ENCODE data around the gene ICAM1.
"Not testable (repeated sequence)": the region's sequence is repeated elsewhere in the genome, so short reads cannot be mapped to it uniquely, and the experiment has no call there.

The ICAM1 gene

DNA sequence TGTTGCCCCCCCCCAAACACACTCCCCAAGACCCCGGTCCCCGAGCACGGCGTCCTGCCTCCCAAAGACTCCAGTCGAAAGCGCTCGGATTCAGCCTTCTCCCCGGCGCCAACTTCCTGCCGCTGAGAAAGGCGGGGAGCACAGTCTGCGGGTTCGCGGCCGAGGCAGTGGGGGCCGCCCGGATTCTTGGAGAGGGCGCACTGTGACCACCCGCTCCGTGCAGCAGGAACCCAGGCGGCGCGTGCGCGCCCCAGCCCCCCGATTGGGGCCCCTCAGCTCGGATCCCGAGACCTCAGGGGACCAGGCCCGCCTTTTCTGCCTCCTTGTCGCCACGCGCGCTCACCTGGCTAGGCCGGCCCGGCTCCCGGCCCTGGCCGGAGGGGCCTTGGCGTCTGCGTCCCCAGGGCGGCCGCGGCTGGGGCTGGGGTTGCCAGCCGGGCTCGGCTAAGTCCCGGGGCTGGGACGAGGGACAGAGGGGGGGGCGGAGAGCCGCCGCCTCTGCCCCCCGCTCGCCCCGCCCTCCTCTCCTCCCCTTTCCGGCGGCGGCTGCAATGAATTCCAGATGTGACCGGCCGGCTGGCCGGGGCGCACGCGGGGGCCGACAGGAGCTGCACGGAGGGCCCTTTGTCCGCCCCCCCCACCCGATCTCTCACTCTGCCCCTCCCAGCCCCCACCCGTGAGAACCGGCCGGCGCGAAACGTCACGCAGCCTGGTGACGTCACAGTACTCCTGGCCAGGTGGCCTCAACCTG, 39.9 kb upstream of the ICAM1 start, which contains the start of gene S1PR2:
Gene S1PR2, minus strand, starts transcription at position 471 of the 751 bp plus-strand sequence. CDS start 6,426 bp downstream, outside the sequence.
- Histone ChIP-seq H3K4me1 (ENCODE audit: control insufficient read depth, insufficient read depth, low read length) (peaks cover 2% of the 10 kb centered on the region), H3K27me3 (ENCODE audit: control insufficient read depth, insufficient read depth, low read length) (no peaks in the 10 kb centered on the region), H3K9me3 (ENCODE audit: control insufficient read depth, insufficient read depth, low read length) (no peaks in the 10 kb centered on the region), H3K36me3 (ENCODE audit: control insufficient read depth, insufficient read depth, low read length) (no peaks in the 10 kb centered on the region), H3K4me3 (ENCODE audit: low read depth, low read length) (peak within 1 kb of the TSS; percentile 75), H3K9ac (ENCODE audit: low read depth, low read length) (peak within 1 kb of the TSS; percentile 60)

DNA sequence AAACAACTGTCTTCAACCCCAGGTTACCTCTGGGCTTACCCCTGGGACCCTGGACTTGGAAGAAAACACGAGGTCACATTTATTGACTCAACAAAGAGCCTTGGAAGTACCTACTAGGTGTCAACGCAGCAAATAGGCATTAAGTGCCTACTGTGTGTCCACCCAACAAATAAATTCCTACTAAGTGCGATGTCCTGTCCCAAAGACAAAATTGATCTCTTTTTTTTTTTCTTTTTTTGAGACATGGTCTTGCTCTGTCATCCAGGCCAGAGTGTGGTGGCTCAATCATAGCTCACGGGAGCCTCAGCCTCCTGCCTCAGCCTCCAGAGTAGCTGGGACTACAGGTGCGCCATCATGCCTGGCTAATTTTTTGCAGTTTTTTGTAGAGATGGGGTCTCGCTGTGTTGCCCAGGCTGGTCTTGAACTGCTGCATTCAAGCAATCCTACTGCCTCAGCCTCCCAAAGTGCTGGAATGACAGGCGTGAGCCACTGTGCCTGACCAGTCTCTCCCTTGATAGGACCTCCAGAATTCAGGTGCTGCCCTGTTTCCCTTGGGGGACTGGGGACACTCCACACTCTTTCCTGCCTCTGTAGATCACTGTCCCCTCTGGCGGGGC, 39.2 kb upstream of the ICAM1 start:
- Histone ChIP-seq H3K36me3 (ENCODE audit: control insufficient read depth, insufficient read depth, low read length) (no peaks in the 10 kb centered on the region), H3K4me3 (ENCODE audit: low read depth, low read length) (peak overlapping the region; percentile 39), H3K9me3 (ENCODE audit: control insufficient read depth, insufficient read depth, low read length) (no peaks in the 10 kb centered on the region), H3K9ac (ENCODE audit: low read depth, low read length) (peak overlapping the region; percentile 54), H3K4me1 (ENCODE audit: control insufficient read depth, insufficient read depth, low read length) (peaks cover 5% of the 10 kb centered on the region), H3K27me3 (ENCODE audit: control insufficient read depth, insufficient read depth, low read length) (no peaks in the 10 kb centered on the region)

DNA sequence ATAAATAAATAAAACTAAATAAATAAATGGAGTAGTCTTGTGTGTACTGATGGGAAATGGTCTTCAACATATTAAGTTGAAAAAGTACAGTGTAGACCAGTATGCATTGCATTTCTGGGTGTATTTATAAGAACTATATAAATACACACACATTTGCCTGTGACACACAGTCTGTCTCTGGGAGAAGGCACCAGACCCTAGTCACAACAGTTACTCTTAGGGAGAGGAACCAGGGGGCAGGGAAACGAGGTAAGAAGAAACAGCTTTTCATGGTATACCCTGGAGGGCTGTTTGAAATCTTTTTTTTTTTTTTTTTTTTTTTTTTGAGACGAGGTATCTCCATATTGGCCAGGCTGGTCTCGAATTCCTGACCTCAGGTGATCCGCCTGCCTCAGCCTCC, 37.0 kb upstream of the ICAM1 start:
- H3K4me3 ChIP-seq (ENCODE audit: low read depth, low read length) = no peak overlapping the region
- no peaks in the 10 kb centered on the region for H3K36me3 ChIP-seq (ENCODE audit: control insufficient read depth, insufficient read depth, low read length)
- no peaks in the 10 kb centered on the region for H3K27me3 ChIP-seq (ENCODE audit: control insufficient read depth, insufficient read depth, low read length)
- H3K9me3 ChIP-seq (ENCODE audit: control insufficient read depth, insufficient read depth, low read length) = no peaks in the 10 kb centered on the region
- peaks cover 5% of the 10 kb centered on the region for H3K4me1 ChIP-seq (ENCODE audit: control insufficient read depth, insufficient read depth, low read length)
- H3K9ac ChIP-seq (ENCODE audit: low read depth, low read length) = no peak overlapping the region

DNA sequence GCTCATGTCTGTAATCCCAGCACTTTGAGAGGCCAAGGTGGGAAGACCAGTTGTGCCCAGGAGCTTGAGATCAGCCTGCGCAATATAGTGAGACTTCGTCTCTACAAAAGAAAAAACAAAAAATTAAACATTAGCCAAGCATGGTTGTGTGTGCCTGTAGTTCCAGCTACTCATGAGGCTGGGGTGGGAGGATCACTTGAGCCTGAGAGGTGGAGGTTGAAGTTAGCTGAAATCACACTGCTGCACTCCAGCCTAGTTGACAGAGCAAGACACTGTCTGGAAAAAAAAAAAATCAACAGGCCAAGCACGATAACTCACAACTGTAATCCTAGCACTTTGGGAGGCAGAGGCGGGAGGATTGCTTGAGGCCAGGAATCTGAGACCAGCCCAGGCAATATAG, 35.9 kb upstream of the ICAM1 start:
- H3K4me3 ChIP-seq (ENCODE audit: low read depth, low read length) = no peak overlapping the region
- no peak overlapping the region for H3K9ac ChIP-seq (ENCODE audit: low read depth, low read length)
- no peaks in the 10 kb centered on the region for H3K9me3 ChIP-seq (ENCODE audit: control insufficient read depth, insufficient read depth, low read length)
- H3K36me3 ChIP-seq (ENCODE audit: control insufficient read depth, insufficient read depth, low read length) = no peaks in the 10 kb centered on the region
- H3K4me1 ChIP-seq (ENCODE audit: control insufficient read depth, insufficient read depth, low read length) = peaks cover 5% of the 10 kb centered on the region
- H3K27me3 ChIP-seq (ENCODE audit: control insufficient read depth, insufficient read depth, low read length) = no peaks in the 10 kb centered on the region

DNA sequence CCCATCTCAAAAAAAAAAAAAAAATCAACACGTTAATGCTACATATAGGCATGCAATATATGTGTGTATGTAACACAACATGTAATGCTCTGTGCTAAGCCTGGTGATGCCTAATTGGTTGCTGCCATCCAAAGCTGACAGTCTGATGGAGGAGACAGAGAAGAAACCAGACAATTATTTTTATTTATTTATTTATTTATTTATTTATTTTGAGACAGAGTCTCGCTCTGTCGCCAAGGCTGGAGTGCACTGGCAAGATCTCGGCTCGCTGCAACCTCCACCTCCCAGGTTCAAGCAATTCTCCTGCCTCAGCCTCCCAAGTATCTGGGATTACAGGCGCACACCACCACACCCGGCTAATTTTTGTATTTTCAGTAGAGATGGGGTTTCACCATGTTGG, 35.5 kb upstream of the ICAM1 start:
- not testable (repeated sequence) for H3K4me1 ChIP-seq (ENCODE audit: control insufficient read depth, insufficient read depth, low read length); H3K4me3 ChIP-seq (ENCODE audit: low read depth, low read length); H3K36me3 ChIP-seq (ENCODE audit: control insufficient read depth, insufficient read depth, low read length); H3K9me3 ChIP-seq (ENCODE audit: control insufficient read depth, insufficient read depth, low read length); H3K9ac ChIP-seq (ENCODE audit: low read depth, low read length); H3K27me3 ChIP-seq (ENCODE audit: control insufficient read depth, insufficient read depth, low read length)

DNA sequence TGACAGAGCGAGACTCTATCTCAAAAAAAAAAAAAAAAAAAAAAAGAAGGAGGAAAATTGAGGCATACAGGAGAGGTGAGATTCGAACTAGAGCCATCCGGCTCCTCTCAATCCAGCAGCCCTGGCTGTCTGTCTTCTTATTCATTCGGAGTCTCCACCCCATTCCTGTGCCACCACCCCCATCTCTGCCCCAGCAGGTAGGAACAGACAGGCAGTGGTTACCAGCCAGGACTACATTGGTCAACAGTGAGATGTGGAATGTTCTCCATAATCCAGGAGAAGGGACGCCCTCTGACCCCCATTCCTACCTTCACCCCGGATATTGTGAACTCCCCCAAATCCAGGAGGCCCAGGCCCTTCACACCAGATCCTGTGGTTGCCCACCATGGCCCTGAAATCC, 33.2 kb upstream of the ICAM1 start:
- no peak overlapping the region for H3K4me3 ChIP-seq (ENCODE audit: low read depth, low read length)
- H3K36me3 ChIP-seq (ENCODE audit: control insufficient read depth, insufficient read depth, low read length) = no peaks in the 10 kb centered on the region
- H3K4me1 ChIP-seq (ENCODE audit: control insufficient read depth, insufficient read depth, low read length) = peaks cover 3% of the 10 kb centered on the region
- no peaks in the 10 kb centered on the region for H3K9me3 ChIP-seq (ENCODE audit: control insufficient read depth, insufficient read depth, low read length)
- no peak overlapping the region for H3K9ac ChIP-seq (ENCODE audit: low read depth, low read length)
- no peaks in the 10 kb centered on the region for H3K27me3 ChIP-seq (ENCODE audit: control insufficient read depth, insufficient read depth, low read length)

DNA sequence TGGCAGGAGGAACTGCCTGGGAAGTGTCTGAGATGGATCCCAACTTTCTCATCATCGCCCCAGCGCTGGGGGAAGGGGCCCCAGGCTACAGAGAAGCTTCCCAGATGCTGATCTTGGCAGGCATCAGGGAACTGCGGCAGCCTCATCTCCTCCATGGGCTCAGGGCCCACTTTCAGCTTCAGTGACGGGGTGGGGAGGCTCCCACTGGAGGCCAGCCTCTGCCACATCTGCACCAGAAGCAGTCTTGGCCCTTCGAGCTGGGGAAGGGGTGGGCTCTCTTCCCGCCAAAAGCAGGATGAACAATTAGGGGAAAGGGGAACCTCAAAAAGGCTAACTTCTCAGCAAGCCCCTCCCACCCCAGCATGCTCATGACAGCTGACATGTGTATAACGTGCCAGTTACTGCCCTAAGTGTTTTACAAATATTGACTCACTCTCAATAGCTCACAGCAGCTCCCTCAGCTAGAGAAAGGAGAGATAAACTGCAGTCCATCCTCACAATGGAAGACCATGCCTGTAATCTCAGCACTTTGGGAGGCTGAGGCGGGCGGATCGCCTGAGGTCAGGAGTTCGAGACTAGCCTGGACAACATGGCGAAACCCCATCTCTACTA, 32.6 kb upstream of the ICAM1 start:
- Histone ChIP-seq H3K27me3 (ENCODE audit: control insufficient read depth, insufficient read depth, low read length) (no peaks in the 10 kb centered on the region), H3K36me3 (ENCODE audit: control insufficient read depth, insufficient read depth, low read length) (no peaks in the 10 kb centered on the region), H3K9ac (ENCODE audit: low read depth, low read length) (no peak overlapping the region), H3K4me3 (ENCODE audit: low read depth, low read length) (no peak overlapping the region), H3K9me3 (ENCODE audit: control insufficient read depth, insufficient read depth, low read length) (no peaks in the 10 kb centered on the region), H3K4me1 (ENCODE audit: control insufficient read depth, insufficient read depth, low read length) (peaks cover 3% of the 10 kb centered on the region)

DNA sequence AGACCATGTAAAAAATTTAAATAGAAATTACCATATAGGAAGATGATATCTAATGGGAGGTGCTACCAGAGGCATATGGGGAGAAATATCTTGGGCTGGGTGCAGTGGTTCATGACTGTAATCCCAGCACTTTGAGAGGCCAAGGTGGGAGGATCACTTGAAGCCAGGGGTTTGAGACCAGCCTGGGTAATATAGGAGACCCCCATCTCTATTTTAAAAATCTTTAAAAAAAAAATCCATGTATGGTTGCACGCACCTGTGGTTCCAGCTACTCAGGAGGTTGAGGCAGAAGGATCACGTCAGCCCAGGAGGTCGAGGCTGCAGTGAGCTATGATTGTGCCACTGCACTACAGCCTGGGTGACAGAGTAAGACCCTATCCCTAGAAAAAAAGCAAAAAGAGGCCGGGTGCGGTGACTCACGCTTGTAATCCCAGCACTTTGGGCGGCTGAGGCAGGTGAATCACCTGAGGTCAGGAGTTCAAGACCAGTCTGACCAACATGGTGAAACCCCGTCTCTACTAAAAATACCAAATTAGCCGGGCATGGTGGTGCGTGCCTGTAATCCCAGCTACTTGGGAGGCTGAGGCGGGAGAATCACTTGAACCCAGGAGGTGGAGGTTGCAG, 29.0 kb upstream of the ICAM1 start:
- not testable (repeated sequence) for H3K9me3 ChIP-seq (ENCODE audit: control insufficient read depth, insufficient read depth, low read length); H3K4me1 ChIP-seq (ENCODE audit: control insufficient read depth, insufficient read depth, low read length); H3K4me3 ChIP-seq (ENCODE audit: low read depth, low read length); H3K27me3 ChIP-seq (ENCODE audit: control insufficient read depth, insufficient read depth, low read length); H3K9ac ChIP-seq (ENCODE audit: low read depth, low read length); H3K36me3 ChIP-seq (ENCODE audit: control insufficient read depth, insufficient read depth, low read length)

DNA sequence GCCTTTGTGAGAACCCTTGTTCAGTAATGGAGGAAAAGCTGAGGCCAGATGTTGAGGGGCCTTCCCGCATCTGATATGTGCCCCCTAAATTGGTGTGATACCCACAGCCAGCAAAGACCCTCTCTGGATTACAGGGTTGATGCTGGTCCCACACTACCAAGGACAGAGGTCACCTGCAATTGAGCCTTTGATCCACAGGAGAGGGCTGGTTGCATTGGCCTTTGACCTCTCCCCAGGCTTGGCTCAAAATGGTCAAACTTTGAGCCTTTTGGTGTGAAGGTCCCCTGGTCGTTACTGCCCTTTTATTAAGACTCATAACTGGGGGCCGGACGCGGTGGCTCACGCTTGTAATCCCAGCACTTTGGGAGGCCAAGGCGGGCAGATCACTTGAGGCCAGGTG, 27.3 kb upstream of the ICAM1 start:
- Histone ChIP-seq H3K4me1 (ENCODE audit: control insufficient read depth, insufficient read depth, low read length) (no peaks in the 10 kb centered on the region), H3K9me3 (ENCODE audit: control insufficient read depth, insufficient read depth, low read length) (no peaks in the 10 kb centered on the region), H3K9ac (ENCODE audit: low read depth, low read length) (no peak overlapping the region), H3K27me3 (ENCODE audit: control insufficient read depth, insufficient read depth, low read length) (no peaks in the 10 kb centered on the region), H3K36me3 (ENCODE audit: control insufficient read depth, insufficient read depth, low read length) (no peaks in the 10 kb centered on the region), H3K4me3 (ENCODE audit: low read depth, low read length) (no peak overlapping the region)

DNA sequence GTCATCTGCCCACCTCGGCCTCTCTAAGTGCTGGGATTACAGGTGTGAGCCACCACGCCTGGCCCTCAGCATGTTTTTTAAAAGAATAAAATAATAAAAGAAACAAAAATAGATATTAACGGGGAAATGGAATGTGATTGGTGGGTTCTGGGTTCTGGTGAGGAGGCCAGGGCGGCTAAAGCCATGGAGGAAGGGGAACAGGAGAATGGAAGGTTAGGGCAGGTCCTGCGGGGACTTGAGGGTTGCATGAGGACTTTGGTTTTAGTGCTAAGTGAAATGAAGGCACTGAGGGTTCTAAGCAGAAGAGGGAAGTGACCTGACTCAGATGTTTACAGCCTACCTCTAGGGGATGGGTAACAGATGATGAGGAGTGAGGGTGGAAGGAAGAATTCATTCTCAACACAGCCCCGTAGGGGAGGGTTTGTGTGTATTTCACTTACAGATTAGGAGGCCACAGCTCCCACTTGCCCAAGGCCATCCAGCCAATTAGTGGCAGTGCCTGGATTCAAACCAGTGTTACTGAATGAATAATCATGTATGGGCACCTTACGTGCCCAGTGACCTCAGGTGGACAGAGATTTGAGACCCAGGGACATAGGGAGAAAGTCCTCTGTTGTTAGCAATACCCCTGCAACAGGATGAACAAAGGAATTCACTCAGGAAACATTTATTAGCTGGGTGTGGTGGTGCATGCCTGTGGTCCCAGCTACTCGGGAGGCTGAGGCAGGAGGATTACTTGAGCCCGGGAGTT, 25.6 kb upstream of the ICAM1 start:
- H3K4me1 ChIP-seq (ENCODE audit: control insufficient read depth, insufficient read depth, low read length) = no peaks in the 10 kb centered on the region
- no peak overlapping the region for H3K4me3 ChIP-seq (ENCODE audit: low read depth, low read length)
- H3K36me3 ChIP-seq (ENCODE audit: control insufficient read depth, insufficient read depth, low read length) = no peaks in the 10 kb centered on the region
- no peak overlapping the region for H3K9ac ChIP-seq (ENCODE audit: low read depth, low read length)
- H3K27me3 ChIP-seq (ENCODE audit: control insufficient read depth, insufficient read depth, low read length) = no peaks in the 10 kb centered on the region
- no peaks in the 10 kb centered on the region for H3K9me3 ChIP-seq (ENCODE audit: control insufficient read depth, insufficient read depth, low read length)

DNA sequence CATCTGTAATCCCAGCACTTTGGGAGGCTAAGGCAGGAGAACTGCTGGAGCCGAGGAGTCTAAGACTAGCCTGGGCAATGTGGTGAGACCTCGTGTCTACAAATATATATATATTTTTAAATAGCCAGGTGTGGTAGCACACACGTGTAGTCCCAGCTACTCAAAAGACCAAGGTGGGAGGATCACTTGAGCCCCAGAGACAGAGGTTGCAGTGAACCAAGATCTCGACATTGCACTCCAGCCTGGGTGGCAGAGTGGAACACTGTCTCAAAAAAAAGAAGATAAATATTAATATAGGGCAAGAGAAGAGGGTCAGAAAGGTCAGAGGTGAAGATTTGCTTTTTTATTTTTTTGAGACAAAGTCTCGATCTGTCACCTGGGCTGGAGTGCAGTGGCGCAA, 24.4 kb upstream of the ICAM1 start:
- Histone ChIP-seq H3K4me1 (ENCODE audit: control insufficient read depth, insufficient read depth, low read length) (no peaks in the 10 kb centered on the region), H3K36me3 (ENCODE audit: control insufficient read depth, insufficient read depth, low read length) (no peaks in the 10 kb centered on the region), H3K4me3 (ENCODE audit: low read depth, low read length) (no peak overlapping the region), H3K27me3 (ENCODE audit: control insufficient read depth, insufficient read depth, low read length) (no peaks in the 10 kb centered on the region), H3K9ac (ENCODE audit: low read depth, low read length) (no peak overlapping the region), H3K9me3 (ENCODE audit: control insufficient read depth, insufficient read depth, low read length) (no peaks in the 10 kb centered on the region)
